Measurements from ENCODE around the gene ANAPC16.
"Not testable (repeated sequence)": the region's sequence is repeated elsewhere in the genome, so short reads cannot be mapped to it uniquely, and the experiment has no call there.

Gene ANAPC16

GRCh38 chr10:72276421-72277339, 60.9 kb downstream of the ANAPC16 start:
- peak overlapping the region; percentile 98 for H3K4me3 ChIP-seq (ENCODE audit: low read length)
- DNase-seq (ENCODE audit: low read depth), result no peak
- no peak for TF ChIP-seq CTCF (conservative IDR thresholded peaks at IDR 0.05; ENCODE audit: low read depth, low read length)

- no peak for TF ChIP-seq CTCF (conservative IDR thresholded peaks at IDR 0.05; ENCODE audit: low read depth, low read length)
- H3K4me3 ChIP-seq (ENCODE audit: low read length), result no peak overlapping the region
- DNase-seq (ENCODE audit: low read depth), result no peak
Measured at GRCh38 chr10:72277340-72277995, 61.7 kb downstream of the ANAPC16 start.

GRCh38 chr10:72277996-72278667, 62.3 kb downstream of the ANAPC16 start:
- no peak for TF ChIP-seq CTCF (conservative IDR thresholded peaks at IDR 0.05; ENCODE audit: low read depth, low read length)
- DNase-seq (ENCODE audit: low read depth), result no peak
- H3K4me3 ChIP-seq (ENCODE audit: low read length), result no peak overlapping the region

GRCh38 chr10:72278668-72279393, 63.0 kb downstream of the ANAPC16 start:
- TF ChIP-seq CTCF (conservative IDR thresholded peaks at IDR 0.05; ENCODE audit: low read depth, low read length), result peak; percentile 30
- no peak overlapping the region for H3K4me3 ChIP-seq (ENCODE audit: low read length)
- DNase-seq (ENCODE audit: low read depth), result no peak

- H3K4me3 ChIP-seq (ENCODE audit: low read length); DNase-seq (ENCODE audit: low read depth): not testable (repeated sequence)
Measured at GRCh38 chr10:72279587-72279986, 63.8 kb downstream of the ANAPC16 start.

GRCh38 chr10:72283131-72283530, 67.3 kb downstream of the ANAPC16 start:
- no peak overlapping the region for H3K4me3 ChIP-seq (ENCODE audit: low read length)
- no peak for DNase-seq (ENCODE audit: low read depth)
- TF ChIP-seq CTCF (conservative IDR thresholded peaks at IDR 0.05; ENCODE audit: low read depth, low read length), result no peak

All from retinal pigment epithelial cell (primary cell).